DOHH2 (cell line): ENCODE measurements around the gene ADAMTSL1.

ENCODE experiments used
- H3F3A ChIP-seq: fragments of 200-600 bp; sonication (generic), shearing (Covaris generic); 2 replicates; pipeline ENCODE4 v1.6.0; 2016; ENCODE audit warnings: antibody characterized with exemption, mild to moderate bottlenecking; ENCODE audit not compliant: control insufficient read depth, insufficient read depth
- H3K27ac ChIP-seq: fragments of 200-600 bp; sonication (generic); 2 replicates; pipeline ENCODE4 v1.5.1; 2014; ENCODE audit warnings: low read depth, mild to moderate bottlenecking, low read length, moderate library complexity
- H3K27me3 ChIP-seq: fragments of 200-600 bp; sonication (generic); 2 replicates; pipeline ENCODE4 v1.6.1; 2014; ENCODE audit warnings: mild to moderate bottlenecking, low read length, mixed read lengths; ENCODE audit not compliant: control insufficient read depth
- H3K36me3 ChIP-seq: fragments of 200-600 bp; sonication (generic); 2 replicates; pipeline ENCODE4 v1.6.1; 2014; ENCODE audit warnings: mild to moderate bottlenecking, low read length, moderate library complexity, mixed read lengths; ENCODE audit not compliant: control insufficient read depth
- H3K4me1 ChIP-seq: fragments of 200-600 bp; sonication (generic); 2 replicates; pipeline ENCODE4 v1.6.1; 2014; ENCODE audit warnings: mild to moderate bottlenecking, low read length, mixed read lengths; ENCODE audit not compliant: control insufficient read depth
- H3K4me2 ChIP-seq: fragments of 200-600 bp; sonication (generic); 2 replicates; pipeline ENCODE4 v1.6.0; 2014; ENCODE audit warnings: mild to moderate bottlenecking, low read length, moderate library complexity
- H3K4me3 ChIP-seq: fragments of 200-600 bp; sonication (generic); 2 replicates; pipeline ENCODE4 v1.5.1; 2014; ENCODE audit warnings: mild to moderate bottlenecking, low read length, mixed read lengths
- H3K79me2 ChIP-seq: fragments of 200-600 bp; sonication (generic); 2 replicates; pipeline ENCODE4 v1.6.1; 2014; ENCODE audit warnings: mild to moderate bottlenecking, low read length, mixed read lengths; ENCODE audit not compliant: control insufficient read depth
- H3K9me2 ChIP-seq: fragments of 200-600 bp; sonication (generic); replicated peaks from 2 replicates; pipeline ENCODE4 v1.6.1; 2014; ENCODE audit warnings: mild to moderate bottlenecking, low read length, mixed read lengths; ENCODE audit not compliant: control insufficient read depth
- H3K9me3 ChIP-seq: fragments of 200-600 bp; sonication (generic); 2 replicates; pipeline ENCODE4 v1.6.1; 2014; ENCODE audit warnings: antibody characterized with exemption, low read length, mixed read lengths; ENCODE audit not compliant: control insufficient read depth, insufficient read depth
- H4K20me1 ChIP-seq: fragments of 200-600 bp; sonication (generic); 2 replicates; pipeline ENCODE4 v1.6.0; 2014; ENCODE audit warnings: low read depth, mild to moderate bottlenecking, antibody characterized with exemption, low read length, moderate library complexity; ENCODE audit not compliant: control insufficient read depth, insufficient read depth
- CTCF ChIP-seq: fragments of 200-600 bp; sonication (generic); IDR thresholded peaks from one replicate; pipeline ENCODE4 v1.5.1; 2014; ENCODE audit warnings: antibody characterized with exemption, mild to moderate bottlenecking, low read depth, low read length; ENCODE audit not compliant: poor library complexity, severe bottlenecking
- EZH2phosphoT487 ChIP-seq: fragments of 200-600 bp; sonication (generic); IDR thresholded peaks from 2 replicates; pipeline ENCODE4 v1.6.1; 2017; ENCODE audit warnings: borderline replicate concordance, mild to moderate bottlenecking, antibody characterized with exemption, low read length, moderate library complexity, mixed read lengths

The ADAMTSL1 gene

GRCh38 chr9:18700714-18701113, 226.8 kb downstream of the ADAMTSL1 start:
- Histone ChIP-seq H3F3A (no peaks in the 10 kb centered on the region), H3K79me2 (no peaks in the 10 kb centered on the region), H3K9me2 (no peaks in the 10 kb centered on the region), H3K27ac (no peak overlapping the region), H4K20me1 (no peaks in the 10 kb centered on the region), H3K4me3 (no peak overlapping the region), H3K27me3 (no peaks in the 10 kb centered on the region), H3K4me1 (no peaks in the 10 kb centered on the region), H3K36me3 (no peaks in the 10 kb centered on the region), H3K9me3 (no peaks in the 10 kb centered on the region), H3K4me2 (no peak overlapping the region)
- TF ChIP-seq CTCF (no peak), EZH2phosphoT487 (no peak)

- H3K79me2 ChIP-seq = no peaks in the 10 kb centered on the region
- TF ChIP-seq CTCF (no peak), EZH2phosphoT487 (no peak)
- no peaks in the 10 kb centered on the region for H3K9me3 ChIP-seq
- H3K4me3 ChIP-seq = no peak overlapping the region
- no peaks in the 10 kb centered on the region for H3K36me3 ChIP-seq
- no peaks in the 10 kb centered on the region for H4K20me1 ChIP-seq
- no peaks in the 10 kb centered on the region for H3F3A ChIP-seq
- no peak overlapping the region for H3K27ac ChIP-seq
- no peaks in the 10 kb centered on the region for H3K27me3 ChIP-seq
- no peak overlapping the region for H3K4me2 ChIP-seq
- no peaks in the 10 kb centered on the region for H3K4me1 ChIP-seq
- no peaks in the 10 kb centered on the region for H3K9me2 ChIP-seq
Measured at GRCh38 chr9:18703151-18703900, 229.4 kb downstream of the ADAMTSL1 start.

- Histone ChIP-seq H3K9me3 (no peaks in the 10 kb centered on the region), H3K36me3 (no peaks in the 10 kb centered on the region), H3K4me3 (no peak overlapping the region), H3K4me1 (no peaks in the 10 kb centered on the region), H3K27me3 (no peaks in the 10 kb centered on the region), H3K9me2 (no peaks in the 10 kb centered on the region), H3K4me2 (no peak overlapping the region), H3K27ac (no peak overlapping the region), H4K20me1 (no peaks in the 10 kb centered on the region), H3K79me2 (no peaks in the 10 kb centered on the region), H3F3A (no peaks in the 10 kb centered on the region)
- TF ChIP-seq EZH2phosphoT487 (no peak), CTCF (no peak)
Measured at GRCh38 chr9:18703901-18704379, 230.0 kb downstream of the ADAMTSL1 start.
